IPS-11a (cell line): ENCODE measurements around the gene GNB1L.
"Not testable (repeated sequence)": the region's sequence is repeated elsewhere in the genome, so short reads cannot be mapped to it uniquely, and the experiment has no call there.

Experiments used
- H3K4me3 ChIP-seq: one replicate; pipeline ENCODE4 v1.5.1; 2013; ENCODE audit warnings: low read depth, low read length, control low read depth

The GNB1L gene

DNA sequence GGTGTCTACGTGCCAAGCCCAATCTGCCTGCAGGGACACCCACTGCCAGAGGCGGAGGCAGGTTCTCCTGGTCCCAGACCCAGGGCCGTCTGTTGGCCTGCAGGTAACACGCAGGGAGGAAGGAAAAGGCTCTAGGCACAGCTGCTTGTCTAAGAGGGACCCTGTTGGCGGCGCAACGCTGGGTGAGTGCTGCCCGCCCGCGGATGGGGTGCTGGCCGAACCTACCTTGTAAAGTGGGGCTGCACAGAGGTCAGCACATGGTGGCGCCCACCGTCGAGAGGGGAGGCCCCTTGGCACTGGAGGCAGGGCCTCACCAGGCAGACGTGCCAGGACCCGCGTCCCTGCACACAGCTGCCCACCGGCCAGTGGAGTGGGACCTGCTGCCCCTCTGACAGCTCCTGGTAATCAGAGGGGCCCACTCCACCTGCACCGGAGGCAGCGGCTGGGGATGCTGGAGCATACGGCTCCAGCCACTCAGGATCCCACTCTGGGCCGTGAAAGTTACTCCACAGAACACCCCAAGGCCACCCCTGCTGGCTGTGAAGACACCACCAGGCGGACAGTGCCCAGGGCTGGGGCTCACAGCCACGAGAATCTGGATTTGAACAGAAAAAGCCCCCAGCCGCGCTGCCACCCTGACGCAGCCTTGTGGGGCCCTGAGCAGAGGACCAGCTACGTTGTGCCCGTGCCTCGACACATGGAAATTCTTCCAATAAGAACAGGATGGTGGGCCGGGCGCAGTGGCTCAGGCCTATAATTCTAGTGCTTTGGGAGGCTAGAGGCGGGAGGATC lies 70.1 kb downstream of the GNB1L start:
- no peak overlapping the region for H3K4me3 ChIP-seq

- no peak overlapping the region for H3K4me3 ChIP-seq
Measured at GRCh38 chr22:19783586-19784383, 70.9 kb downstream of the GNB1L start.

GRCh38 chr22:19782533-19782932 lies 72.1 kb downstream of the GNB1L start:
- H3K4me3 ChIP-seq: no peak overlapping the region

GRCh38 chr22:19779685-19780268 lies 74.9 kb downstream of the GNB1L start:
- no peak overlapping the region for H3K4me3 ChIP-seq

GRCh38 chr22:19779011-19779421 lies 75.7 kb downstream of the GNB1L start:
- no peak overlapping the region for H3K4me3 ChIP-seq

GRCh38 chr22:19777192-19777591 lies 77.5 kb downstream of the GNB1L start:
- H3K4me3 ChIP-seq: not testable (repeated sequence)

GRCh38 chr22:19776433-19777031 lies 78.1 kb downstream of the GNB1L start:
- H3K4me3 ChIP-seq: no peak overlapping the region

- H3K4me3 ChIP-seq: no peak overlapping the region
Measured at GRCh38 chr22:19775496-19776325, 79.0 kb downstream of the GNB1L start.

- no peak overlapping the region for H3K4me3 ChIP-seq
Measured at GRCh38 chr22:19774628-19775027, 80.0 kb downstream of the GNB1L start.

- no peak overlapping the region for H3K4me3 ChIP-seq
Measured at GRCh38 chr22:19773470-19774040, 81.1 kb downstream of the GNB1L start.

GRCh38 chr22:19772673-19773469 lies 81.8 kb downstream of the GNB1L start:
- no peak overlapping the region for H3K4me3 ChIP-seq

GRCh38 chr22:19772422-19772672 lies 82.3 kb downstream of the GNB1L start:
- no peak overlapping the region for H3K4me3 ChIP-seq

GRCh38 chr22:19770349-19771220 lies 84.1 kb downstream of the GNB1L start:
- no peak overlapping the region for H3K4me3 ChIP-seq

- H3K4me3 ChIP-seq: no peak overlapping the region
Measured at GRCh38 chr22:19769393-19769715, 85.3 kb downstream of the GNB1L start.

- no peak overlapping the region for H3K4me3 ChIP-seq
Measured at GRCh38 chr22:19767427-19768341, 87.0 kb downstream of the GNB1L start.

- no peak overlapping the region for H3K4me3 ChIP-seq
Measured at GRCh38 chr22:19766511-19767426, 87.9 kb downstream of the GNB1L start.

DNA sequence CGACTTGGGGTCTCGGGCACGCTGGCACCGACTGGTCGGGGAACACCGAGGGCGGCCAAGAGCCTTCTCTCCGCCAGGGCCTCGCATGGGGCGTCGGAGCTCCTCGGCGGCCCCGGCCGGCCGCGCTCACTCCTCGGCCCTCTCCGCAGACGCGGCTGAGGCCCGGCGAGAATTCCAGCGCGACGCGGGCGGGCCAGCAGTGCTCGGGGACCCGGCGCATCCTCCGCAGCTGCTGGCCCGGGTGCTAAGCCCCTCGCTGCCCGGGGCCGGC lies 88.5 kb downstream of the GNB1L start:
- H3K4me3 ChIP-seq: no peak overlapping the region
